Inferior parietal cortex (tissue), 1 donor: Measurements from ENCODE around the gene CDH3.

Experiments used
- DNase-seq: peaks from one replicate; pipeline ENCODE4 v3.0.0-alpha.2; 2016; ENCODE audit errors: extremely low spot score

CDH3 gene

GRCh38 chr16:68651136-68651535, 6.0 kb downstream of the CDH3 start:
- no peak for DNase-seq

DNA sequence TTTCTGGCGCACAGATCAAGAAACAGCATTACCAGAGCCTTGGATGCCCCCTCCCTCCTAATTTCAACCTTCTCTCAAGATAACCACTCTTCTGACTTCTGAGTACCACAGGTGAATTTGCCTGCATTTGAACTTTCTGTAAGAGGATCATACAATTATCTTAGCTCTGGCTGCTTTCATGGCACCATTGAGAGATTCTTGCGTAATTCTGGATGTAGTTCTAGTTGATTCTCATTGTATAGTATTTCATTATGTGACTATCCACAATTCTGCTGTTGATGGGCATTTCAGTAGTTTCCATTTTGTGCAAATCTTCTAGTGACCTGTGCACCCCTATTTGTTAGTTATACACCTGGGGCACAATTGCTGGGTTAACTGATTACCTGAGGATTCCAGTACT, 7.5 kb downstream of the CDH3 start:
- no peak for DNase-seq

- DNase-seq, result no peak
These were observed 10.7 kb downstream of the CDH3 start for GRCh38 chr16:68655806-68656205.

DNA sequence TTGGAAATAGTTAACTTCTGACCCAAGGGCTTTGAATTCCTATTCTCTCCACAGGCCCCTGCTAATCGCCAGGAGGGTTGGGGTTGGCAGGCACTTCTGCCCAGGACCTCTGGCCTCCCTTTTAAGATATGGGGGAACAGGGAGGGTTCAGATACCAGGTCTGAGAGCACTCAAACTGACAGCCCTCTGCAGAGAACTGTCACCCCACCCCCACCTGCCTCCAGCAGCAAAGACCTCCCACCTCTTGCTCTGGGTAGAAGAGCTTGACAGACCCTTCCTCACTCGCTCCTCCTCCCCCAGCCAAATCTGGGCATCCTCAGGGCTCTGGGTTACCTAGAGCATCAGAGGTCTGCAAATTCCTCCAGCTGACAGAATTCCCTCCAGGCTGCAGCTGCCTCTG, 11.6 kb downstream of the CDH3 start:
- DNase-seq, result no peak

DNA sequence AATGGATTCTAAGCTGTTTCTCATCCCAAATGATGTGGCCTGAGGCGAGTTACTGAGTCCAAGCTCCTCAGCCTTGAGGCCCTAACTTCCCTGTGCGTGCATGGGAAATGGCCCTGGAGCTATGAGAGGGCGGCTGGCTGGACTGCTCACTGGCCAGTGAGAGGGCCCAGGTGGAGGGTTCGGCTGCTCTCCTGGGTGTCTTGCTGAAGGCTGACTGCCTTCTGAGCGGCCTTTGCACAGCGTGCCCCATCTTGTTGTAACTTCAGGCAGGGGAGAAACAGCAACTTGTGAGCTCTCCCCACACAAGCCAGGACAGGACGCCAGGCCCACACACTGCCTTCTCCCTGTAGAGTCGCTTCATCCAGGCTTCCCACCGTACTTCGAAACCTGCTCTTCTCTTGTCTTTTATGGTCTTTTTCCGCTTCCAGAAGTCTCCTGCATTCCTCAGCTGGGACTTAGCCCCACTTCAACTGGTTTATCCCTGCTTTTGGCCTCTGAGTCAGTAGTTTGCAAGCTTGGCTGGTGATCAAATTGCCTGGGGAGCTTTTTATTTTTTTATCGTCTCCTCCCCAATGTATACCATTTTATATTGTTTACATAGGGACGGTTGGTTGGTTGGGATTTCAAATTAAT, 13.3 kb downstream of the CDH3 start:
- no peak for DNase-seq

DNA sequence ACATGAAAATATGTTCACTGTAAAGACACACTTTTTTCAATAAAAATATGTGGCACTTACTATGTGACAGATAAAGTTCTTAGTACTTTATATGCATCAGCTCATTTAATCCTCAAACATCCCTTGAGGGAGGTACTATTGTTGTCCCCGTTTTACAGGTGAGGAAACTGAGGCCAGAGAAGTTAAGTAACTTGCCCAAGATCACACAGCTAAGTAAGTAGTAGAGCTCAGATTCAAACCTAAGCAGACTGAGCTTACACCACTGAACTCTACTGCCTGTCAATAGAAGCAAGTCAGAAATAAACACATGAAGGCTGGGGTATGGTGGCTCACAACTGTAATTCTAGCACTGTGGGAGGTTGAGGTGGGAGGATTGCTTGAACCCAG, 13.9 kb downstream of the CDH3 start:
- no peak for DNase-seq

GRCh38 chr16:68659412-68660358, 14.6 kb downstream of the CDH3 start:
- DNase-seq, result no peak

- DNase-seq, result no peak
These were observed 15.3 kb downstream of the CDH3 start for GRCh38 chr16:68660359-68660795.

DNA sequence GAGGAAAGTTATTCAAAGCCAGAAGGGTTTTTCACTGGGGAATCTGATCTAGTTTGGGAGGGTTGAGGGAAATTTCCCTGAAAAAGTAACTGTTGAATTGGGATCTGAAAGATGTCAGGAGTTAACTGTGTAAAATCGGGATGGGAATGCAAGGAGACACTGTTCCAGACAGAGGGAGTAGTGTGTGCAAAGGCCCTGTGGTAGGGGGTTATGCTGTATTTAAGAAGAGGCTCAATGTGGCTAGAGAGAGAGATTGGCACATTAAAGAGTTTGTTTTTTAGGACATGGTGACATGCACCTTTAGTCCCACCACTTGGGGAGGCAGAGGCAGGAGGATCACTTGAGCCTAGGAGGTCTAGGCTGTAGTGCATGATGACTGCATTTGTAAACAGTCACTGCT, 16.9 kb downstream of the CDH3 start:
- DNase-seq, result no peak

DNA sequence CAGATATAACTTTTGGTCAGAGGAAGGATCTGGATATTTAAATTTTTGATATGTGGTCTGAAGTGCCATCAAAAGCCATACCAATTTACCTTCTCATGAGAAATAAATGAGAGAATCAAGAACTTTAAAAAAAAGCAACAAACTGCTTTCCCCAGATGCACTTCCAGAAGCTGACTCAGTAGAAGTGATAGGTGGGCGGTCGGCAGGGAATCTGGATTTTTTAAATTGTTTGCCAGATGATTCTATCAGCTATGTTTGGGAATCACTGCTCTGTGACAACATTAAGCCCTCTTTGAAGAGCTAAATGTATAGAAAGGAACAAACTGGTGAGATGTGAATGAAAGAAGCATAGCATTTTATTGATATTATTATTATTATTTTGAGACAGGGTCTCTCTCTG, 19.2 kb downstream of the CDH3 start:
- DNase-seq, result no peak

DNA sequence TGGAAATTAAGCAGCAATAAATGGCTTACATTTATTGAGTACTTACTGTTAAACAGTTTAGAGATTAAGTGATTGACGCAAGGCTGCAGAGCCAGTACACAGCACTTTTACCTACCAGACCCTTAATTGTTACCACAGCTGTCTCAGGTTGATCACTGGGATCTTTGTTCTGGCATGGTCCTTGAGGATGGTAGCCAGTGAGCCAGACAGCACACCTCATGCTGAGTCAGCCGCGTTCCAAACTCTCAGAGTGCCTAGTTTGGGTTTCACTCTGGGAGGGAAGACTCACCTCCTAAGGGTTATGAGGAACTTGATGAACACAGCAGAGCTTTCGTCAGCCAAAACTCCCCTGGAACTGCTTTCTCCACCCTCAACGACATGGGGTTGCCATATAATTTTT, 20.4 kb downstream of the CDH3 start:
- no peak for DNase-seq

GRCh38 chr16:68668266-68668665, 23.2 kb downstream of the CDH3 start:
- no peak for DNase-seq

DNA sequence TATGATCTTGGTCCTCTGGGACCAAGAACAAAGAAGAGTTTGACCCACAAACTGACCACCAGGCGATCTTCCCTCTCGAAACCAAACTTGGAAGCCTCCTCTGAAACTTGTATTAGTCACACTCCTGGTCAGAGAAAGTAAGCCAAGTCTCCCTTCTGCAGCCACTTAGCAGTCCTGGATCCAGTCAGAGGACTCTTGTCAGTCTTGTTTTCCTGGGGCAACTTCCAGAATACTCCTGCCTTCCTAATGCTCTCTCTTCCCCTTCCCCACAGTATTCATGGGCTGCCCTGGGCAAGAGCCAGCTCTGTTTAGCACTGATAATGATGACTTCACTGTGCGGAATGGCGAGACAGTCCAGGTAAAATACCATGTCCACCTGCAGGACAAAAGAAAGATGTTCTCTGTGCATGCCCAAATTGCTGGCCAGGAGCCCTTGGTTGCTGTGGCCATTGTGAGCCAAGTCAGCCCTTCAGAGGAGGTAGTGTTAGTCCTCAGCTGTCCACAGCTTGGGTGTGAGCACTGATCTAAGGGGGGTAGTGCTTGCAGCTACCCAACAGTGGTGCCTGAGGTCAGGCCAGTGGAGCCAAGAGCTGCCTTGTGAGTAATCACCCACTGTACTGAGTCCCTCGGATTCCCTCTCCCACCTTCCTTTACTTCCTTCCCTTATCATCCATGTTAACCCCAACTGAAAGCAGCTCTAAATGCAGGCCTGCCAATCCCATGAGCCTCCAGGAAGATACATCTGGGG, 31.2 kb downstream of the CDH3 start:
- no peak for DNase-seq

GRCh38 chr16:68681038-68681437, 35.9 kb downstream of the CDH3 start:
- DNase-seq, result no peak

GRCh38 chr16:68685685-68686478, 40.8 kb downstream of the CDH3 start:
- DNase-seq, result no peak

DNA sequence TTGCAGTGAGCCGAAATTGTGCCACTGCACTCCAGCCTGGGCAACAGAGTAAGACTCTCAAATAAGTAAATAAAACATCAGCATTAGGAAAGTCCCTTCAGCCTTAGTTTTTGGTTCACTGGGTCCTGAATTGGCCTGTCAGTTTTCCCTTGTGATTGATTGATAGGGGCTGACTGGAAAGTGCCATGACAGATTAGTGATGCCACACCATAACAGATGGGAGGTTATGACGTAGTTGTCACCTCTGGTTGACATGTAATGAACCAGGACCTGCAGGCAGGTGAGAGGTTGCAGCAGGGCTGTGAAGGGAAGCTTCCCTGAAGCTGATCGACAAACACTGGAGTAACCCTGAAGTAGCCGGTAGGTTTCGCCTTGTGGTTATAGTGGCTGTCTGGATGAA, 41.8 kb downstream of the CDH3 start:
- no peak for DNase-seq

DNA sequence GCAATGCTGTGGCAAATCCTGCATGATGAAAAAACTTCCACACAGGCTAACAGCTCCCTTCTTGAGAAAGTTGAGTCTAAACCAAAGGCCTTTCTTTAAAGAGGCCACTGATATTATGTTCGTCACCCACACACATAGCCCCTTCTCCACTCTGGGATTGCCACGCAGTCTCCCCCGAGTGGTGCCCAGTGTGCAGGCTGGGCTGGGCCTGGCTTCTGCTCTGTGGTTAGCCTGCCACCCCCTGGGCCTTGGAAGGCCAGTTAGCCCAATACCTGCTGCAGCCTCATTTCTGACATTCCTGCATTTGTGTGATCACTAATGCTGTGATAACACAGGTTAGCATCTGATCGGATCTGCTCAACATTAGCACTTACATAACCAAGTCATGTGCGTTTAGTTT, 44.8 kb downstream of the CDH3 start:
- no peak for DNase-seq

DNA sequence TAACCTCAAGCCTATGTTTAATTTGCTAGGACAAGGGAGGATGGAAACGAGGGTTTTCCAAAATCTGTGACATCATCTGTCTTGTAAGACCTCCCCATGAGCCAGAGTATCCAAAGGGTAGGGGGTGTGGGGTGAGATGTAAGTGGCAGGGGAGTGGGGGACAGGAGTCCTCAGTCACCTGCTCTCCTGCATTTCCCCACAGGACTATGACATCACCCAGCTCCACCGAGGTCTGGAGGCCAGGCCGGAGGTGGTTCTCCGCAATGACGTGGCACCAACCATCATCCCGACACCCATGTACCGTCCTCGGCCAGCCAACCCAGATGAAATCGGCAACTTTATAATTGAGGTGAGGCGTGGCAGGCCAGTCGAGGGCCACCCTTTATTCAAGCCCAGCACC, 50.5 kb downstream of the CDH3 start:
- no peak for DNase-seq

DNA sequence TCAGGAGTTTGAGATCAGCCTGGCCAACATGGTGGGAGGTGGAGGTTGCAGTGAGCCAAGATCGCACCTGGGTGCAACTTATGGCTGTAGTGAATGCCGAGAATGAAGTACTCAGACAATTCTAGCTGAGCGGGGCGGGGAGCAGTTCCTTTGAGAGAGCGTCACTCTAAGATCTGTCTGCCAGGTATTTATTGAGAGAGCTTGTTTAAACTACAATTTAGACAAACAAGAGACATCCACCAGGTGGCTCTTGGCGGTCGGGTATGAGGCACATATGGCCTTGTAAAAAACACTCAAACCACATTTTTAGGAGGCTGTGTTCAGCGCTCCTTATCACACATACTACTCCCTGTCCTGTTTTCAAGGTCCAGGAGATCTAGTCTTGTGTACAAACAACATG, 51.4 kb downstream of the CDH3 start:
- no peak for DNase-seq

GRCh38 chr16:68698091-68698490, 53.0 kb downstream of the CDH3 start:
- no peak for DNase-seq

DNA sequence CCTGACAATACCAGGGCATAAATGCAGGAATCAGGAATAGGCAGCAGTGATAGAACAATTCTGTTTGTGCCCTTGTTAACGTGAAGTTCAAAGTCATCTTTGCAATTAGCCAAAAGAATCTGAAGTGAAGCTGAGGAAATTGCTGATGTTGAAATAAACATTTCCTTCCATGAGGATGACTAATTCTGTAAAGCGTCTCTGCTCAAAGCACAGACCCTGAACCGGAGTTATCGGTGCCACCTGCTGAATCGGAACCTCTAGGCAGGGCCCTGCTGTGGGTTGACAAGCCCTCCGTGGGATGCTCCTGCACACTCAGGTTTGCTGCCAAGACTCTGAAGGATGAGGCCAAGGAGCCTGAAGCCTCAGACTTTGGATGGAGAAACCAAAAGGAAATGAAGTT, 55.0 kb downstream of the CDH3 start:
- DNase-seq, result no peak

- DNase-seq, result no peak
These were observed 55.7 kb downstream of the CDH3 start for GRCh38 chr16:68700831-68701230.
